GM23248 (cell line): ENCODE data around the gene IL4R. TPM values are rescaled to one million over a fixed set of nuclear protein-coding genes. Genes with fewer than 3 reads are reported as not detected.
A peak's percentile ranks its signal among the peaks of the same experiment; 100 is the strongest.

Source experiments
- DNase-seq: peaks from one replicate; pipeline ENCODE4 v3.0.0-alpha.2; 2015
- H2AFZ ChIP-seq: fragments of 200-600 bp; sonication (generic); 2 replicates; pipeline ENCODE4 v1.6.1; 2016; ENCODE audit warnings: antibody characterized with exemption
- H3F3A ChIP-seq: fragments of 200-600 bp; sonication (generic); 2 replicates; pipeline ENCODE4 v1.6.1; 2016; ENCODE audit warnings: mild to moderate bottlenecking, antibody characterized with exemption, mixed run types; ENCODE audit not compliant: insufficient read depth
- H3K27ac ChIP-seq: fragments of 200-600 bp; sonication (generic); 2 replicates; pipeline ENCODE4 v1.5.1; 2016; ENCODE audit warnings: mild to moderate bottlenecking
- H3K27me3 ChIP-seq: fragments of 200-600 bp; sonication (generic); replicated peaks from 2 replicates; pipeline ENCODE4 v1.6.1; 2016; ENCODE audit warnings: mild to moderate bottlenecking; ENCODE audit not compliant: insufficient read depth
- H3K36me3 ChIP-seq: fragments of 200-600 bp; sonication (generic); 2 replicates; pipeline ENCODE4 v1.6.1; 2016; ENCODE audit warnings: low read depth, mild to moderate bottlenecking
- H3K4me1 ChIP-seq: fragments of 200-600 bp; sonication (generic); 2 replicates; pipeline ENCODE4 v1.6.1; 2016; ENCODE audit warnings: mild to moderate bottlenecking; ENCODE audit not compliant: insufficient read depth
- H3K4me2 ChIP-seq: fragments of 200-600 bp; sonication (generic); one replicate; pipeline ENCODE4 v1.6.1; 2016; ENCODE audit warnings: mild to moderate bottlenecking; ENCODE audit not compliant: unreplicated experiment
- H3K4me3 ChIP-seq: fragments of 200-600 bp; sonication (generic); 2 replicates; pipeline ENCODE4 v1.5.1; 2016; ENCODE audit warnings: mild to moderate bottlenecking
- H3K79me2 ChIP-seq: fragments of 200-600 bp; sonication (generic); 2 replicates; pipeline ENCODE4 v1.6.1; 2016; ENCODE audit warnings: mild to moderate bottlenecking; ENCODE audit not compliant: insufficient read depth
- H3K9ac ChIP-seq: fragments of 200-600 bp; sonication (generic); 2 replicates; pipeline ENCODE4 v1.6.1; 2016; ENCODE audit warnings: mild to moderate bottlenecking
- H3K9me2 ChIP-seq: fragments of 200-600 bp; sonication (generic); 2 replicates; pipeline ENCODE4 v1.6.1; 2016; ENCODE audit warnings: mixed run types, mild to moderate bottlenecking, moderate library complexity; ENCODE audit not compliant: insufficient read depth
- H3K9me3 ChIP-seq: fragments of 200-600 bp; sonication (generic); one replicate; pipeline ENCODE4 v1.6.1; 2017; ENCODE audit warnings: low read depth
- H4K20me1 ChIP-seq: fragments of 200-600 bp; sonication (generic); 2 replicates; pipeline ENCODE4 v1.6.0; 2016; ENCODE audit not compliant: insufficient read depth
- EZH2 ChIP-seq: fragments of 200-600 bp; sonication (generic); IDR thresholded peaks from 2 replicates; pipeline ENCODE4 v1.6.1; 2018; ENCODE audit warnings: antibody characterized with exemption, mild to moderate bottlenecking; ENCODE audit not compliant: insufficient read depth, poor library complexity, severe bottlenecking
- EZH2phosphoT487 ChIP-seq: fragments of 200-600 bp; sonication (generic); IDR thresholded peaks from 2 replicates; pipeline ENCODE4 v1.6.1; 2018; ENCODE audit warnings: antibody characterized with exemption, moderate library complexity, mild to moderate bottlenecking, low read depth; ENCODE audit not compliant: insufficient read depth
- WGBS, 2 experiments: methylation state at CpG; one replicate each; pipeline ENCODE4 v1.1.6; 2015 to 2017; ENCODE audit warnings: low lambda C conversion rate in 2 of 2, low coverage in 1 of 2; ENCODE audit errors: missing lambda C conversion rate in 2 of 2; 5-methylcytosine and 5-hydroxymethylcytosine counted together
- in situ Hi-C: fragments of 300-500 bp; cut with MboI; formaldehyde crosslinking; loops from 2 replicates; pipeline ENCODE4 v1.15.0; 2020
- polyA plus RNA-seq: library from polyadenylated mRNA; unstranded; fragments of >200 nt; fragmentation: Nextera tagmentation; extraction: Ambion mirVana; gene quantifications from 2 replicates; pipeline ENCODE4 v1.2.1, GENCODE V29; 2016
- total RNA-seq: library from RNA; depleted of rRNA; stranded (reverse); fragments of >200 nt; shearing (Covaris generic); gene quantifications from 2 replicates; pipeline ENCODE4 v1.2.3, GENCODE V29; 2014

The IL4R gene
- total and polyA plus RNA-seq, 2 experiments from 2014 or later = 11.7 to 17.7 TPM

- WGBS, 2 experiments = 34% methylated on average over 11 of the region's 11 CpGs
- Histone ChIP-seq H3K27me3 (no peaks in the 10 kb centered on the region), H3K4me1 (peaks cover 17% of the 10 kb centered on the region), H3K79me2 (no peaks in the 10 kb centered on the region), H3K4me2 (peak overlapping the region; percentile 40), H3K9me3 (no peaks in the 10 kb centered on the region), H3K9me2 (no peaks in the 10 kb centered on the region), H3F3A (peaks cover 16% of the 10 kb centered on the region), H4K20me1 (no peaks in the 10 kb centered on the region), H3K36me3 (no peaks in the 10 kb centered on the region), H3K4me3 (no peak overlapping the region; the same call in 1 of the 2 replicates), H3K9ac (peak overlapping the region; percentile 60), H2AFZ (peak overlapping the region; percentile 61), H3K27ac (peak overlapping the region; percentile 57)
- peak; percentile 75 for DNase-seq
- TF ChIP-seq EZH2 = no peak
- in situ Hi-C loops = no loop called here
These were observed 87.2 kb downstream of the IL4R start for GRCh38 chr16:27400751-27401620.

GRCh38 chr16:27401768-27402568 lies 88.2 kb downstream of the IL4R start, which contains the start of gene IL21R:
Gene IL21R (plus strand): TSS chr16:27402174. CDS start chr16:27430072, 27,898 bp downstream.
- in situ Hi-C loops = no loop called here
- peak; percentile 92 for DNase-seq
- H2AFZ ChIP-seq = peak within 1 kb of the TSS; percentile 61

GRCh38 chr16:27402569-27402963 lies 88.8 kb downstream of the IL4R start:
- no peaks in the 10 kb centered on the region for H3K36me3 ChIP-seq
- in situ Hi-C loops = no loop called here
- H3K4me2 ChIP-seq = peak overlapping the region; percentile 17
- peak overlapping the region; percentile 60 for H3K9ac ChIP-seq
- peak overlapping the region; percentile 28; the same call in 1 of the 2 replicates for H2AFZ ChIP-seq
- H3K79me2 ChIP-seq = no peaks in the 10 kb centered on the region
- peak overlapping the region; percentile 45; the same call in 1 of the 2 replicates for H3K4me3 ChIP-seq
- no peaks in the 10 kb centered on the region for H4K20me1 ChIP-seq
- H3F3A ChIP-seq = peaks cover 22% of the 10 kb centered on the region
- H3K9me2 ChIP-seq = no peaks in the 10 kb centered on the region
- peak overlapping the region; percentile 47 for H3K27ac ChIP-seq
- no peaks in the 10 kb centered on the region for H3K27me3 ChIP-seq
- H3K4me1 ChIP-seq = peaks cover 19% of the 10 kb centered on the region
- WGBS, 2 experiments = 72 to 75% methylated on average over 8 of the region's 8 CpGs
- H3K9me3 ChIP-seq = no peaks in the 10 kb centered on the region
- no peak for TF ChIP-seq EZH2
- TF ChIP-seq EZH2phosphoT487 = no peak
- no peak for DNase-seq

More at GRCh38 chr16:27401768-27402568, 88.2 kb downstream of the IL4R start, which contains the start of gene IL21R:
- H3F3A ChIP-seq = peaks cover 16% of the 10 kb centered on the region
- H3K27ac ChIP-seq = peak within 1 kb of the TSS; percentile 57
- no peak for TF ChIP-seq EZH2phosphoT487
- TF ChIP-seq EZH2 = no peak
- H3K9me2 ChIP-seq = no peaks in the 10 kb centered on the region
- H3K9ac ChIP-seq = peak within 1 kb of the TSS; percentile 60
- H3K36me3 ChIP-seq = no peaks in the 10 kb centered on the region
- peak within 1 kb of the TSS; percentile 17 for H3K4me2 ChIP-seq
- H4K20me1 ChIP-seq = no peaks in the 10 kb centered on the region
- H3K4me1 ChIP-seq = peaks cover 17% of the 10 kb centered on the region
- WGBS, 2 experiments = 7 to 10% methylated on average over 19 to 23 of the region's 23 CpGs
- no peaks in the 10 kb centered on the region for H3K9me3 ChIP-seq
- peak within 1 kb of the TSS; percentile 45 for H3K4me3 ChIP-seq
- no peaks in the 10 kb centered on the region for H3K79me2 ChIP-seq
- H3K27me3 ChIP-seq = no peaks in the 10 kb centered on the region

GRCh38 chr16:27402964-27403600 lies 89.3 kb downstream of the IL4R start:
- H3K79me2 ChIP-seq = no peaks in the 10 kb centered on the region
- H3K4me1 ChIP-seq = peaks cover 24% of the 10 kb centered on the region
- 92 to 96% methylated on average over 20 of the region's 20 CpGs for WGBS, 2 experiments
- H4K20me1 ChIP-seq = no peaks in the 10 kb centered on the region
- in situ Hi-C loops = no loop called here
- no peak overlapping the region for H3K4me2 ChIP-seq
- no peak overlapping the region for H3K9ac ChIP-seq
- no peaks in the 10 kb centered on the region for H3K9me3 ChIP-seq
- H3K4me3 ChIP-seq = no peak overlapping the region
- TF ChIP-seq EZH2phosphoT487 = no peak
- no peak for TF ChIP-seq EZH2
- no peak overlapping the region for H2AFZ ChIP-seq
- no peaks in the 10 kb centered on the region for H3K27me3 ChIP-seq
- DNase-seq = no peak
- H3F3A ChIP-seq = peaks cover 26% of the 10 kb centered on the region
- H3K27ac ChIP-seq = no peak overlapping the region
- H3K9me2 ChIP-seq = no peaks in the 10 kb centered on the region
- no peaks in the 10 kb centered on the region for H3K36me3 ChIP-seq
